ENCODE results near the gene RHO.
"Not testable (repeated sequence)": the region's sequence is repeated elsewhere in the genome, so short reads cannot be mapped to it uniquely, and the experiment has no call there.

The RHO gene

GRCh38 chr3:129500334-129500658 is 28.1 kb upstream of the RHO start:
- no peak for DNase-seq

DNA sequence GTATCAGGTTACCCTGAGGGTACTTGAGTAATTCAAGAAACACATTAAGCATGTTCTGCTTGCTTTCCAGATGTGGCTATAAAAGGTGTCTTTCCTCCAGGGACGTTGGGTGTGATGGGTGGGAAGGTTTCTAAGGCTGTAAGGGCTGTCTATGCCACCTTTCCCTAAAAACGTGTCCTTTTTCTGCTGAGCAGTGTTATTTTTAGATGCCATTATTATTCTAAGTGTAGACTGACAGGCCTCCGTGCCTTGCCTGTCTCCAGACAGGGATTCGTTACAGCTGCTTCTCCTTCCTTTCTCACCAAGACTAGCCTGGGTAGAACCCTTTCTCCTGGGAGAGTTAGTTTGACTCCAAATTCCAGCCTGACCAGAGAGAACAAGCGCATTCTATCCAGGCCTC is 26.8 kb upstream of the RHO start:
- DNase-seq, result no peak

DNA sequence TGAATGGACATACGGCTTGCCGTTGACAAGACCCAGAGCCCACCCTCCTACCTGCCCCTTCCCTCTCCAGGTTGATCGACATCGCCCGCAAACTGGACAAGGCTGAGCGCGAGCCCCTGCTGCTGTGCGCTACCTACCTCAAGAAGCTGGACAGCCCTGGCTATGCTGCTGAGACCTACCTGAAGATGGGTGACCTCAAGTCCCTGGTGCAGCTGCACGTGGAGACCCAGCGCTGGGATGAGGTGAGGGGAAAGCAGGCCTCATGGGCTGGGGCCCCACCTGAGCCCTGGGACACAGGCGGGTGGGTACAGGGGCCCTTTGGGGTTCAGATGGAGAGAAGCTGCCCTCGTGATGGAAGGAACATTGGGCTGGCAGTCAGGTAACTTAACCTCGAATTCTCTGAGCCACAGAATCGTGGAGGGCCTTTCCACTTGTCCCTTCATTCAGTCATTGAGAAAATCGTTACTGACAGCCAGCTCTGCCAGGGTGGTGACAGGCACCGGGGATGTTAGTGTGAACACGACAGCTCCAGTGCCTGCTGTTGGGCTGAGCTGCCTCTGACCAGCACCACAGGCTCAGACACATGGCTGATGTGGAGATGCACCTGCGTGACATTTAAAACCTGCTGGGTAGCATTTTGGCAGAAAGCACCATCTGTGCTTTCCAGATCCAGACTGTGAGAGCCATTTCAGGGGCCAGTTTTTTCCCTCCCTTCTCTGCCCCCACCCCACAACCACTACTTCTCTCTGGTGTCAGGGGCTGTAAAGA is 25.6 kb upstream of the RHO start:
- DNase-seq, result no peak

GRCh38 chr3:129503471-129504291 is 24.8 kb upstream of the RHO start:
- DNase-seq, result no peak

GRCh38 chr3:129504471-129505100 is 23.9 kb upstream of the RHO start:
- DNase-seq, result no peak

GRCh38 chr3:129505341-129505740 is 23.1 kb upstream of the RHO start:
- no peak for DNase-seq

- no peak for DNase-seq
Observed at GRCh38 chr3:129506231-129506742, 22.2 kb upstream of the RHO start.

DNA sequence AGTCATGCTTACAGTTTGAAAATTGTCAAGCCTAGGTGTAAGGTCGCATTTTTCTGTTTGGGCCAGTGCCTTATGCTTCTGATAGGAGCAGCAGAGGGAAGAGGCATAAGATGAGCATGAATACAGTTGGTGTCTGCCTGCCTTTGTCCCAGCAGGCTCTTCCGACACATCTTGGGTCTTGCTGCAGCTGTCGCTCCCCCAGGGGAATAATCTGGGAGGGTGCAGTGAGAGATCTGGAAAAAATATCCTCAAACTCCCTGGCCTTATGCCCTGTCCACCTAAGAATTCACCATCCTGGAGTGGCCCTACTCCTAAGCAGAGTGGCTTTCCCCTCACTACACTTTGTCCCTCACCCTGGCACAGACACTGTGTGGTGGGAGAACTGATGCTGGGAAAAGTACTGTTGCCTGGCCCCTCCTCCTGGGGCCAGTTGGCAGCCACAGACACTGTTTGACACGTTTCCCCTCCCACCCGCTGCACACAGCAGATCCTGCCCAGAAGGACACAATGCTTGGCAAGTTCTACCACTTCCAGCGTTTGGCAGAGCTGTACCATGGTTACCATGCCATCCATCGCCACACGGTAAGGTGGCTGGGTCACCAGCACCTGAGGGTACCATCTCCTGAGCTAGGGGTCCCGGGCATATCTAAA is 21.1 kb upstream of the RHO start:
- no peak for DNase-seq

DNA sequence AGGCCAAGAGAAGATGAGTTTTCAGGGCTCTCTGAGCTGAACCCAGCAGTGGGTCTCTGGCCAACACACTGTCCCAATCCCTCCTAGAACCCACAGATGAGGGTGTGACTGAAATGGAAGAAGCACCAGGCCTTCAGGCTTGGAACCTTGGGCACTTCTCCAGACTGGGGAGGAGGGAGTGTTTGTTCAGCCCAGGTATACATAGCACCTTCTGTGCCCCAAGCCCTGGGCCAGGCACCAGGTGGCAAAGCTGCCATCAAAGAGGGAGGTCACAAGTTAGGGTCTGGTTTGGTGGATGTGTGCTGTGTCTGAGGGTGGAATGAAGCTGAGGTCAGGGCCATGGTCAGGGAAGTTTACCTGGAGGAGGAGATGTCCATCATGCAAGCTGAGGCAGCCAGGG is 15.8 kb upstream of the RHO start:
- DNase-seq, result no peak

DNA sequence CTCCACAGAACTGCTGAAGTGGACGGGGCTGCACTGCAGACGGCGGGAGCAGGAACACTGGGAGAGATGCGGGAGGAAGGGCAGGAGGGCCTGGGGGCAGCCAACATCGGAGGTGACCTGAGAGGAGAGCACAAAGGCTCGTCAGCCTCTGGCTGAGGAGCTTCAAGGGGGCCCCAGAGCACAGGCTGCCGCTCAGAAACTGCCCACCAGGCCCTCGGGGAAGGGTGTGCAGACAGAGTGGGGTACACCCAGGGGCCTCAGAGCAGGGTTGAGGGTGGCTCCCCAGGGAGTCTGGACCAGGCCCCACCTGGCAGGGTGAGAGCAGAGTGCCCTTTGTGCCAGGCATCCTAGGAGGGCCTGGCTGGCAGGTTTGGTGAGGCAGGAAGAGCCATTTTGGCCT is 14.7 kb upstream of the RHO start:
- no peak for DNase-seq

DNA sequence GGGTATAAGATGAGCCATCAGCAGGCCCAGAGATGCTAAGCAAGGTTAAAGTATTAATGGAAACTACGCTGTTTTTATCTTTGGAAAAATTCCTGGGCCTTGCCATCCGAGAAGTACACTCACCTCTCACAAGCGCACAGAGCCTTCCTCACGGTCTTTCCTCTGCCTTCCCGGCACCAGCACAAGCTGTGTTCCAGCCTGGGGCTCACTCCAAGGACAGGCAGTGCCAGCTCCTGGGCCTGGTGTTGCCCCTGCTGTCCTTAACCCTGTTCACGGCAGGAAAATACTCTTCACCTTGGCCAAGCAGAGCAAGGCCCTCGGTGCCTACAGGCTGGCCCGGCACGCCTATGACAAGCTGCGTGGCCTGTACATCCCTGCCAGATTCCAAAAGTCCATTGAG is 14.3 kb upstream of the RHO start:
- DNase-seq, result no peak

- DNase-seq, result no peak
Observed at GRCh38 chr3:129514563-129514962, 13.9 kb upstream of the RHO start.

DNA sequence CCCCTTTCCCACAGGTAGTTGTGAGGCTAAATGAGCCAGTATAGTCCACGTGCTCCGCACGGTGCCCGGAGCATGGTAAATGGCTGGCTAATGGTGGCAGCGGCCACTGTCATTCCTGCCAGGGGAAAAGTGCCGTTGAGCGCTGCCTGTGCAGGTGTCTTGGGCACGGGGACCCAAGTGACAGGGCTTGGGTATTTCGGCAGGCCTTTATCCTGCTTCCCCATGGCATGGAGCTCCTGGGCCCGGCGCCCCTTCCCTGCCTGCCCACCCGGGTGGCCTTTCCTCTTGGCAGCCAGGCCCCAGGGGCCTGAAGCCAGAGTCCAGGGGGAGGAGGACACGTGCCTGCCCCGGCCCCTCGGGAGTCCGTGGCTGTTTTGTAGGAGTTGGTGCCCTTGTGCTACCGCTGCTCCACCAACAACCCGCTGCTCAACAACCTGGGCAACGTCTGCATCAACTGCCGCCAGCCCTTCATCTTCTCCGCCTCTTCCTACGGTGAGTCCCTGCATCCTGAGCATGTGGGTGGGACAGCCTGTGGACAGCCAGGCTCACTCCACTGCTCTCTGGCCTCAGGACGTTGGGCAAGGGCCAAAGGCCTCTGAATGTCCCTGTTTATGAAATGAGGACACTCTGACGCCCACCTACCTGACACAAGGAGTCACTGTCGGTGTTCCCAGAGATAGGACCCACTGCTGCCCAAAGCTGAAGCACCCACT is 13.2 kb upstream of the RHO start:
- DNase-seq, result not testable (repeated sequence)

DNA sequence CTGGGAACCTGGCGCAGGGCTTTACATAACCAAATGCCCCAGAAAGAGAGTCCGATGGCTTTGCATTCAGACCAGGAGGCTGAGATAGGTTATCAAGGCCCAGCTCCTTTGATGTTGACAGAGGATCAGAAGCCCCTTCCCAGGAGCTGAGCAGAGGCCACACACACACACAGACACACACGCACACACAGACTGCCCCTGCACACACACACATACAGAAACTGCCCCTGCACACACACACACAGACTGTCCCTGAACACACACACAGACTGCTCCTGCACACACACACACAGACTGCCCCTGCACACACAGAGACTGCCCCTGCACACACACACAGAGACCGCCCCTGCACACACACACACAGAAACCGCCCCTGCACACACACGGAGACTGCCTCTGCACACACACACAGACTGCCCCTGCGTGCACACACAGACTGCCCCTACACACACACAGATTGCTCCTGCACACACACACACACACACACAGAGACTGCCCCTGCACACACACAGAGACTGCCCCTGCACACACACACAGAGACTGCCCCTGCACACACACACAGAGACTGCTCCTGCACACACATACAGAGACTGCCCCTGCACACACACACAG is 12.5 kb upstream of the RHO start:
- not testable (repeated sequence) for DNase-seq

- DNase-seq, result no peak
Observed at GRCh38 chr3:129517516-129517915, 10.9 kb upstream of the RHO start.

- DNase-seq, result no peak
Observed at GRCh38 chr3:129518038-129518561, 10.3 kb upstream of the RHO start.

GRCh38 chr3:129518581-129518980 is 9.9 kb upstream of the RHO start:
- DNase-seq, result no peak

DNA sequence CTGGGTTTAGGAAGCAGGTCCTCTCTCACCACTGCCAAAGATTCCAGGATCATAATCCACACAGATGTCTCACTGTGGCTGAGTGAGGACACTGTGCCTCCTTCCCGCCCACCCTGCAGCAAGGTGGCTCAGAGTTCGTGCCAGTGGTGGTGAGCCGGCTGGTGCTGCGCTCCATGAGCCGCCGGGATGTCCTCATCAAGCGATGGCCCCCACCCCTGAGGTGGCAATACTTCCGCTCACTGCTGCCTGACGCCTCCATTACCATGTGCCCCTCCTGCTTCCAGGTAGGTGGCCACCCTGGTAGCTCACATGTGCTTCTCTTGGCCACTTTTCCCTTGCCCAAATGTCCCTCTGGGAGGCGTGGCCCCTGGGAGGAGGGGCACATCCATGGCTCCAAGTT is 9.0 kb upstream of the RHO start:
- no peak for DNase-seq

DNA sequence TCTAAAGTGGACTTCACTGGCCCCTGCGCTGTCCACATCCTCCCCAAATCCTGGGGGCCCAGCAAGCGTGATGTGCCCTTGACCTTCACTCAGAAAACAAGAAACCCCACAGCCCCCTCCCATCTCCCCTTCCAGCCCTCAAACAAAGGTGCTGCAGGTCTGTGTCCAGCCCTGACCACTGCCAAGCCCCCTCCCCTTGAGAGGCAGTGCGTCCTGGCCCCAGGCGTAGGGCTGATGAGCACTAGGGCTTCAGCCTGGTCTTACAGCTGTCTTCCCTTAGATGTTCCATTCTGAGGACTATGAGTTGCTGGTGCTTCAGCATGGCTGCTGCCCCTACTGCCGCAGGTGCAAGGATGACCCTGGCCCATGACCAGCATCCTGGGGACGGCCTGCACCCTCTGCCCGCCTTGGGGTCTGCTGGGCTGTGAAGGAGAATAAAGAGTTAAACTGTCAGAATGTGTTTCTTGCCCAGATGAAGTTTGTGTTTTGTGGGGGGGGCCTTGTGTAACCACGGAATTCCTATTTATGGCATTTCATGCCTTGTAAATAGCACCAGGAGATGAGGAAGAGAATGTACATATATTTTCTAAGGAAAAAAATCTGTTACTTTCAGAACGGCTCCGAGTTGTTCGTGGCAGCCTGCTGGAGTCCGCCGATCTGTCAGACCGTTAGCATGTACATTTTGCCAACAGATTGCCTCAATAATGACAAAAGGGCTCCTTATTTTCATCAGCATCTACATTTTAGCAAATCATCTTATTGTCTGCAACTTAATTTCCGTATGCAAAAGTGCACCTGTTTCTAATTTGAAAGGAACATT is 8.3 kb upstream of the RHO start:
- no peak for DNase-seq

- no peak for DNase-seq
Observed at GRCh38 chr3:129520960-129521359, 7.5 kb upstream of the RHO start.

DNA sequence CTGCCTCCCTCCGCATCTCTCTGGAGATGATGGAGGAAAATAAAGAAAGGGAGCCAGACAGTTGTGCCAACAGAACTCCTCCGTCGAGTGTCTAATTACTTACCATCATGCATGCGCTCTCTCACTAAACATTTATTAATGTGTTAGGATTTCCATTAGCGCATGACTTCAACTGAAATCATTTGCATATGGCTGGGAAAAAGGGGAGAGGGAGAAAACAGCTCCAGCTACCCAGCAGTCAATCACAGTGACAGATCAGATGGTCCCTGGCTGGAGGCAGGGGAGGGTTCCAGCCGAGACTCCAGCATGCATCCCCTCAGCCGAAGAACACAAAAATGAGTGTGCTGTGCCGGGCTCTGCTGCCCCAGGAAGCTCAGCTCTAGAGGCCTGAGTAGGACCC is 6.8 kb upstream of the RHO start:
- no peak for DNase-seq

All from CD4-positive, alpha-beta T cell treated with Interleukin-12 subunit alpha and Interleukin-12 subunit beta, for 1 hour (primary cell).